ENCODE results near the gene DLG2.
"Not testable (repeated sequence)": the region's sequence is repeated elsewhere in the genome, so short reads cannot be mapped to it uniquely, and the experiment has no call there.

DLG2 gene

DNA sequence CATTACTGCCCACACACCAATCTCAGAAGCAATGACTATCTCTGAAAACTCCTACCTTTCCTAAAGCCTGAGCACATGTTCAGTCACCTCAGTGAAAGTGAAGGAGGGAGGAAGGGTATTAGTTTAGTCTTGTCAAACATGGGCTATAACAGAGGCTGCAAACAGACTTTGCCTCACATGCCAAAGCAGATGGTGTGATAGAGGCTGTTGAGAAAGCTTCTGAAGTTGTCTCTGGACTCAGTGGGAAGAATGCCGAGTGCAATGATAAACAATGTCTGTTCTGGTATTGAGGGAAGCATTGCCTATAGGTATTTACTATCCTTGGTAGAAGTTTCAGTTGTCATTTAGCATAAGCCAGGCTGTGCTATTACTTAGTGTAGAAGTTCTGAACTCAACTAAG lies 2026.5 kb downstream of the DLG2 start:
- no peak for DNase-seq (ENCODE audit: low spot score)

DNA sequence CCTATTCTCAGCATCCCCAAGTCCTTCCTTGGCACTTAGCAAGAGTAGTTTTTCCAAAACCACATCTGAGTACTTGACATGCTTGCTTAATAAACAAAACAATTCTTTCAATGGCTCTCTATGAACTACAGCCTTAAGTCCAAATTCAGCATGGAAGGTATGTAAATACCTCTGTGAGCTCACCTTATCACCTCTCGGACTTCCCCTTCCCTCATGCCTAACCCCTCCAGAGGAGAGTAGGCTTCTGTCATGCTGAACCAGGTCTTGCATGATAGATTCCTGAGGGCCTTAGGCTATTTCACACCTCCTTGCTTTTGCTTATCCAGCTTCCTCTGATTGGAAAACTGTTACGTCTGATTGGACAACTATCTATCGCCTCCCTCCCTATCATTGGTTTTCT lies 2028.1 kb downstream of the DLG2 start:
- no peak for DNase-seq (ENCODE audit: low spot score)

DNA sequence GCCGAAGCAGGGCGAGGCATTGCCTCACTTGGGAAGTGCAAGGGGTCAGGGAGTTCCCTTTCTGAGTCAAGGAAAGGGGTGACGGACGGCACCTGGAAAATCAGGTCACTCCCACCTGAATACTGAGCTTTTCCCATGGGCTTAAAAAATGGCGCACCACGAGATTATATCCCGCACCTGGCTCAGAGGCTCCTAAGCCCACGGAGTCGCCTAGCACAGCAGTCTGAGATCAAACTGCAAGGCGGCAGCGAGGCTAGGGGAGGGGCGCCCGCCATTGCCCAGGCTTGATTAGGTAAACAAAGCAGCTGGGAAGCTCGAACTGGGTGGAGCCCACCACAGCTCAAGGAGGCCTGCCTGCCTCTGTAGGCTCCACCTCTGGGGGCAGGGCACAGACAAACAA lies 2039.3 kb downstream of the DLG2 start:
- DNase-seq (ENCODE audit: low spot score): not testable (repeated sequence)

DNA sequence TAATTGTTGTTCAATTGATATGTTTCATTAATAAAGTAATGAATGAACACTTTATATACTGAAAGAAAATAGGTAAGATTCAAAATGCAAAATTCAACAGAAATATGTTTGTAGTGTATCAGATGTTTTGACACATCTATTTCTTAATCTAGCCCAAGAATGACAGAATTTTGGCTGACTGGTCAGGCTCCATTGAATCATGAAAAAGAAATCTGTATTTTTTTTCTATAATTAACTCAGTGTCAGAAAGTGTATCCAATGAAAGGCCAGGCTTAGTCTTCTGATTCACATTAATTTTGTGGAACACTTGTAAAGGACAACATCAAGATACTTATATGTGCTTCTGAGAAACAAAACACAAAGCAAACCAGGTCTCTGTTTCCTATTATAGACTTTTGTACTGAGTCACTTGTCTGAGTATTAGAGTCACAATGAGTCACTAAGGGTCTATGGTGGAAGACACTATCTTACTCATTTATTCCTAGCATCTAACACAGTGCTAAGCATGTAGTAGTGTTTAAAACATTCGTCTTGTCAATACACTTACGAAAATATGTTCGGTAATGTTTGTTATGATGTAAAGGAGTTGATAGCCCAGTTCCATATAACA lies 2043.3 kb downstream of the DLG2 start:
- DNase-seq (ENCODE audit: low spot score): no peak

DNA sequence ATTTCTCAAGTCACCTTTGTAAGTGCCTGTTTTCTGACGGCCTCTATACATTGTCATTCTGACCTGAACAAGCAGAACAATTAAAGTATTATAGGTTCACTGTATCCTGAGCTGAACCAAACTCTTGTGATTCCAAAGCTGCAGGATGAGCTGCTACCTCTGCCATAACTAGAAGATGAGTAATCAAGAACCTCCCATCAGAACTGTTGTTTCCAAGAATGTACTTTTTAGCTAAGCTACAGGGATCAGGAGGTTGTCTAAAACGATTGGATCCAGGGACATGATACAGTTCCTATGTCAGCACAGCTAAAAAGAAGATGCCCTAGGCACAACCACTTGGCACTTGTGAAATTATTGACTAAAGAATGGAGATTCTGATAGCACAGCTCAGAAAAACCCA lies 2052.6 kb downstream of the DLG2 start:
- no peak for DNase-seq (ENCODE audit: low spot score)

DNA sequence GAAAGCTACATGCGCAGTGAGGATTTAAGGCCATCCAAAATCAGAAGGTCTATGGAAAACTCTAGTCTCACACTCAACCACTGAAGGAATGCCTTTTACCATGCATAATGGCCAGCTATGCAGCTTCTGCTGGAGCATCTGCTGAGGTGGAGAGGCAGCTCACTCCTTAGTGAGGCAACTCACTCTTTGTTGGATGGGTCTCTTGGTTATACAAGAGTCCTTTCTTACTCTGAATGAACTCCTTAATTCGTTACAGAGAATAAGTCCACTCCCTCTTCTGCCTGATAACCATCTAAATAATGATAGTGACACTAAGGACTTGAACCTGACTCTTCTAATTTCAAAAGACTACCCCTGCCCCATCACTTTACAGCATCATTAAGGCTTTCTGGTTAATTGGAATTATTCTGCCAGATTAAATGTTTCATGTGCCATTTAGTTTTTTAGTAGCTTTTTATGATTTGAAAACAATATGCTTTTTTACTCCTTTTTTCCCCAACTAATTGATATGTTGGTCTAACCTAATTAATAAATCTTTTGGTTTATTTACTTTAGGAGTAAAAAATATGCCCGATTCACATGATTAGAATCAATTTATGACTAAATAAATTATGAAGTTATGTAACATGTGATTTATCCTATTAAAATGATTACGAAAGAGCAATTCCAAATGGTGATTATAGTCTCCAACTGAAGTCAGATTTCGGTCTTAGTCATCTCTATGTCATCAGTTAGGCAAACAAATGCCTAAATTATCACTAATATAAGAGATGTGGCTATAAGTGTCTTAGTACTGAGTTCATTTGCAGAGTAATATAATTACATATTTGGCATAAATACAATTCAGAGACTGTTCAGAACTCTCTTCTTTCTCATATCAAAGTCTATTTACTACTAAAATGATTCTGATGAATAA lies 2054.3 kb downstream of the DLG2 start:
- DNase-seq (ENCODE audit: low spot score): no peak

DNA sequence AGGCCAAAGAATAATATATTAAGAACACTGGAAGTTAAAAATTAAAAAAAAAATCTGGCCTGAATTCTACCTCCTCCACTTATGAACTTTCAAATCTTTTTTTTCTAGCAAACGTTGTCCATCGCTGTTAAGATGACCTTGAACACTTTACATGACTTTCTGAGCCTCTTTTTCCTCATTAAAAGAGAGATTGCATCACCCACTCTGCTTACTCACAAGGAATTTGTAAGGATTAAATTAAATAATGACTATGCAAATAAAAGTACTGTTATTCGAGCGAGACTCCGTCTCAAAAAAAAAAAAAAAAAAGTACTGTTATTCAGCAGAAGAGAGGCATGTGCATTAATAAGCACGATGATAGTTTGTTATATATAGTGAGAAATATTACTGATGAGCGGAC lies 2055.8 kb downstream of the DLG2 start:
- DNase-seq (ENCODE audit: low spot score): no peak

DNA sequence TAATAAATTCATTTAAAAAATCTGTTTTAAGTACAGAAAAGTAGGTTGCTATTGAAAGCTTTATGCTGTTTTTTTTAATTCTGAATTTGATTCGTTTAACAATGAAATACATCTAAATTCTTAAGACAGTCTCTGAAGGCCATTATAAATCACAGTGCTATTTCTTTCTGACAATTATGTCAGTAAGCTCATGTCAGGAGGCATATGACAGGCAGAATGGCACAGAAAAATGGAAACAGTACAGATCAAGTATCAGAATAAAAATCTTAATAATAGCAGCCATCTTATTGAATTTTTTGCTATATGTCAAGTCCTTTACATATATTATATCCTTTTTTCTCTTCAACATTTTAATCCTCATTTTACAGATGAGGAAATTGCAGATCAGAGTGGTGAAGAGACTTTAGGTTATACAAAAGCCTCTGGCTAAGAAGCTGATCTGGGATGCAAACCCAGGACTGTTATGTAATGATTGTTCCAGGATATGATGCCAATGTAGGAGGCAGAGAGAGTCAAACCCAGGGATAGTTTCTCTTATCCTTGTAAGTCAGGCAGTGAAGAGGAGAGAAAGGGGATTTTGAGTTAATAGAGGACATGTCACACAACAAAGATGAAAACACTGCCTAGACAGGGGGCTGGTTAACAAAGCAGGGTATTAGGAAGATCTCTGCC lies 2057.9 kb downstream of the DLG2 start:
- no peak for DNase-seq (ENCODE audit: low spot score)

DNA sequence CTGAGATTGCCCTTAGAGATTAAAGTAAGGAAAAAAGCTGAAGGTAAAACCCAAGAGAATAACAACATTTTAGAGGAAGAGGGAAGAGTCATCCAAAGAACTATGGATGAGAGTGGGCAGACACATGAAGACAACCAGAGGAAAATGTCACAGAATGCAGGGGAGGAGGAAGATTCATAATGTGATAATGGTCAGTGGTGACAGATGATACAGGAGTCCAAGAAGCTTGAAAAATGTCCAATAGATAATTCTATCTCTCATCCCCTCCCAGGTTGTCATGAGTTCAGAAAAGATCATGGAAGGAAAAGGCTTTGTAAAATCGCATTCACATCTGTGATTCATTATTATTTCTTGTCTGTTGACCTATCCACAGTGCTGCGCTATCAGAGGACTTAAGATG lies 2058.6 kb downstream of the DLG2 start:
- peak; percentile 47 for DNase-seq (ENCODE audit: low spot score)

DNA sequence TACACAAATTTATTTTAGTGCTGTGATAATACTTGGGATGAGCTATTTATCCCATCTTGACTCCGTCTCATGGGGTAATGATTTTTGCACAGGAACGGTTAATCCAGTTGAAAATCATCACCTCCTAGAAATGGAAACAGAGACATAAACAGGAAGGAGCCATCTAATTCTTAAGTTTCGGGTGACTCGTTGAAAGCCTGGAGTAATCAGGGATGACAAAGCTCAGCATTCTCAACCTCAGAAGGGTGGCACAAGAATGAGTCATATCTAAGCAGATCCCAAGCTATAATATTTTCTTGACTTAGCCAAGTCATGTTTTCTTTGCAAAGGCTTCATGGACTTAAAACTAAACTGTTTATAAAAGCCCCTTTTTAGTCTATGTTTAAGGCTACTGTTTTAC lies 2060.2 kb downstream of the DLG2 start:
- DNase-seq (ENCODE audit: low spot score): no peak

DNA sequence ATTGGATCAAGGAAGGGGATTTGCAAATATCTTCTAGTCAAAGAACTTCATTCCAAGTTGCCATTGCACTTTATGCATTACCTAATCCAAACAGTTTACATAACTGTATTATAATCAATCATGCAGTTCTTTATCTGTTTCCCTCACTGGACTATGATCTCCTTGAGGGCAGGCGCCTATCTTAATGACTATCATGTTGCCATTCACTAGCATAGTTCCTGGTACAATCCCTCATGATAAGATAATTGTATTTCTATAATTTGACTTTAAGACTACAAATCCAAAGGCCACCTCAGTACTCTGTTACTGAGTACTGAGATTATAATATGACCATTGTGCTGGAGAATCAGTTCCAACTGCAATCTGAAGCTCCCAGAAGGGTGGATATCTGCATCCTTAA lies 2062.3 kb downstream of the DLG2 start:
- DNase-seq (ENCODE audit: low spot score): no peak

DNA sequence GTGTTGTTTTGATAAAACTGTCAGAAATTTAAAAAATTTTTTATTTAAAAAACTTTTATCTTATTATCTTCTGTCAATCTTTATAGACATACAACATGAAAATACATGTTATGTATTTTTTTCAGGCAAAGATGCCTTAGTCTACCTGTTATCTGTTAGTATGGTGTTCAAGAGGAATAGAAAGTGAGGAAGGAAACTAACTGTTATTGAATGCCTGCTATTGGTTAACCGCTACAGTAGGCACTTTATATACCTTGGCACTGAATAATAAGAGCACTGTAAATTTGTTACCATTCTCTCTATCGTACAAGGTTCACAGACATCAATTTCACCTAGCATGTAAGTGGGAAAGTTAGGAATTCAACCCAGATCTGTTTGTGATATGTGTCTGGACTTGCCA lies 2068.9 kb downstream of the DLG2 start:
- no peak for DNase-seq (ENCODE audit: low spot score)

DNA sequence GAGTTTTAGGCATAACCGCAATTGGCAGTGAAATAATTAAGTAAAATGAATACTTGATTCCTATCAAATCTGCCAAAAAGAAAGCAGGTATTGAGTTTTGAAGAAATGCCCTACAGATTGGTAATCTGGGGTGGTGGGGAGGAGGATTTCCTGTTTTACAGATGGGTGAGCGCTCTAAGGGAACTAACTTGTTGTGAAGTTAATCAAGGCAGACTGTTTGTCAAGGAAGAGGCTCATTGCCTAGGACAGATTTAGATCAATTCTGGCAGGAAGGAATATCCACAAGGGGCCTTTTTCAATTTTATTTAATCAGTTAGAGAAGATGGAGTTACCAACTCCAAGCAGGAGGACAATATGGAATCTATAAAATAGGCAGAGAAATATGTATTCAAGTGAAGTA lies 2069.5 kb downstream of the DLG2 start:
- no peak for DNase-seq (ENCODE audit: low spot score)

DNA sequence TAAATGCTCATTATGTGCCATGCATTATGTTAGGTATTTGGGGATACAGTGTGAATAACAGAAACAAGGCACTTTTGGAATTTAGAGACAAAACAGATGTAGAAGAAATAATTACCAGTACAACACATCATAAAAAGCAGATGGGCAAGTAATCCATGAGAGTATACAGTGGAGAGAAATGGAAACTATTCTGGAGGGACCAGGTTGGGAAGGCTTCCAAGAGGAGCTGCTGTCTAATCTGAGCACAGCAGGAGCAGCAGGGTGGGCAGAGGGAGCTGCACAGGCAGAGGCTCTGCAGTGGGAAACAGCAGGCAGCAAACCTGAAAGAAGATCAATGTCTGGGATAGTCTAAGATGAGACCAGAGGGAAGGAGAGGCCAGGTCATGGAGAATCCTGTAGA lies 2072.3 kb downstream of the DLG2 start:
- no peak for DNase-seq (ENCODE audit: low spot score)

DNA sequence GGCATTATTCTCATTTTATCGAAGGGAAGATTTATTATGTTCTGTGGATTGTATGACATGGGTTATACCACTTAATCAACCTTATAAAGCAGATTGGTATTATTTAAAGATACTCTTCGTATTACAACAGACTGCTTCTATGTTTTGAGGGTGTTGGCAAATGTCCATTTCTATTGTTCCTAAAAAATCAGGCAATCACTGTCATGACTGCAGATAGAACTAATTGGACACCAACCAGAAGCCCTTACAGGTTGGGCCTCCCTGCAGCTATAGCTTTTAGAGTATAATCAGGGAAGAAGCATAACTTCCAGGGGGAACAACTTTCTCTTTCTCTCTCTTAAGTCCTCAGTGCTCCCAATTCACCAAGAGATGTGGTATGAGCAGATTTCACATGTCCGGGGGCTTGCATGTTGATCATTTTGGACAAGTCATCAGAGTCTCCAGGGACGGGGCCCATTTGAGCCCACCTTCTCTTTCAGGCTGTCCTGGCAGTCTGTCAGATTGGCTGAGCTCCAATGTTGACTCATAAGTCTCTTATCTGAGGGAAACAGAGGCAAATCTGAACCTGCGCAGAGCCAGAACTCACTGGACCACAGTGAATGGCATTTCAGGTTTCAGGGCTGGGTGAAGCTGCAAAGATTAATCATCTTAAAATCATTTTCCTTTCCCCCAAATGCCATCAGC lies 2077.0 kb downstream of the DLG2 start:
- no peak for DNase-seq (ENCODE audit: low spot score)

DNA sequence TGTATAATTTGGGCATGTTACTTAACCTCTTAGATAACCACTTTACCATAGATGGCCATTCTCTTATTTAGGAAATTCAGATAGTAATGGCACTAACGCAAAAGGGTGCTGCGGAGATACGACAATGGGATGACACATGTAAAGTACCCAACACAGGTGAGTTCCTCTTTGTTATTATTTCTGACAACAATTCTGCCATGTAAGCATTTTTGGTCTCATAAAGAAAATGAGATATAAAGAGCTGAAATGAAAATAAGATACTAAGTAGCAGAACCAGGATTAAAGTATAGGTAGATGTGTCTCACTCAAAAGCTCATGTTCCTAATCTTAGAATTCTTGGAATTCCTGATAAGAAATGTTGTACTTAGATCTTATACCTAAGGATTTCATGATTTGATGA lies 2080.8 kb downstream of the DLG2 start:
- no peak for DNase-seq (ENCODE audit: low spot score)

DNA sequence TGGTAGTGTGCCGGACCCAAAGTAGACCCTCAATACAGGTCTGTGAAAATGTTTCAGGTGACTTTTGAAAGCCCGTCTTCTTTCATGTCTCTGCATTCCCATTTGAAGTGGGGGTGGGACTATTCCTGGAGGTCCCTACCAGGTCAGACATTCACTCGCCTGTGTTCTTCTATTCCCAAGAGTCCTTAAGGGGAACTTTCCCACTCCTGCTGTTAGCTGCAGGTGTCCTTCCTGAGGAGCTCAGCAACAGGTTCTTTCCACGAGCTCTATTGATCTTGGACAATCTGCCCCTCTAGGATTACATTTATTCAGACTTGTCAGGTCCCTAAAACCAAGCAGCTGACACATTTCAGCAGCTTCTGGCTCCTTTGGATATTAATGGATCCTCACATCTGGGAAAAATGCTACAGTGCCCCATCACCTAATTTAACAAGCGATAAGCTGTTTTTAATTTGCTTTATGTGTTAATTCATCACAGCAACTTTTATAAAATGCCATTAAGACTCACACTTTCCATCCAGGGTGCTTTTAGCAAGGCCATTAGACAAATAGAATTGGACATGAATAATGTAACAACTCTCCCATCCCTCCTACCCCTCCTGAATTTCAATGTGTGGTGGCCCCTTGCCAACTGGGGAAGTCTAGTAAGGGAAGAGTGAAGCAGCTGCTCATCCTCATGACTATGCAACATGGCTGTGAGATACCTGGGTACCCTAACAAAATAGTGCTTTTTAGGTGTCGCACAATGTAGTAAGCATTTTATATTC lies 2081.5 kb downstream of the DLG2 start:
- no peak for DNase-seq (ENCODE audit: low spot score)

DNA sequence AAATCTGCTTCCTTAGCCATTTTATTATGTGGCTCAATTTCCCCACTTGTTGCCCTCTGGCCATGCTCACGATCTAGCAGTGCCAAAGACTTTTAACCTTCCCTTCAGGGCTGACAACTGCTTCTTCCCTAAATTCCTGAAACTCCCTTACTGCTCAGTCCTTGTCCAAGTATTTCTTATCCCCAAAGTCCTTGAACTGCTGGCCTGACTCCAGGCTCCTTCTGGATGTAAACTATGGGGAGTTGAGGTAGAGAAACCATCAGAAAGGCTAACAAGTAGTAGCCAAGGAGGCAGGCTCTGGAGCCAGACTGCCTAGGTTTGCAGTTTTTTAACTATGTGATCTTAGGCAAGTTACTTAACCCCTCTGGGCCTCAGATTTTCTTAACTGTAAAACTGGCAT lies 2082.3 kb downstream of the DLG2 start:
- no peak for DNase-seq (ENCODE audit: low spot score)

DNA sequence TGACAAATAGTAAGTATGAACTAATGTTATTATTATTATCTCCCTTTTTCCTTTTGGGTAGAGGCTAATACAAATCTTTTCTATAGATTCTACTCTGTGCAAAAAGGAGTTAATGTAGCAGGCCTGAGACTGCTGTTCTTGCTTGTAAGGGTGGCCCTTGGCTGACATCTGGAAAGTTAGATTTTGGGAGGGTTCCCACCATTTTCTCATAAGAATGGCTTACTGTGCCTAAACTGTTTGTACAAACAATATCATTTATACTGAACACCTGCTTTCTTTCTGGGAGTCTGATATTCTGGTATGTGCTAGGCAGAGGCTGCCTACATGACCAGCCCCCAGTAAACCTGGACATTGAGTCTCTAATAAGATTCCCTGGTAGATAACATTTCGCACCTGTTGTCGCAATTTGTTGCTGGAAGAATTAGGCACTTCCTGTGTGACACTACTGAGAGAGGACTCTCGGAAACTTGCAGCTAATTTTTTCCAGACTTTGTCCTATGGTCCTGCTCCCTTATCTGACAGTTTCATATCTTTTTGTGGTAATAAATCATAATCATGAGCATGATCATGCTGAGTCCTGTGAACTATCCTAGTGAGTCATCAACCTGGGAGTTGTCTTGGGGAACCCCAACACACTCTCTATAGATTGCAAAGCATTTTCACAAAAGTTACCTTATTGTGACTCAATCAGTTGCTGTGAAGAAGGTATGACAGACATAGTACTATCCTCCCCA lies 2083.3 kb downstream of the DLG2 start:
- no peak for DNase-seq (ENCODE audit: low spot score)

DNA sequence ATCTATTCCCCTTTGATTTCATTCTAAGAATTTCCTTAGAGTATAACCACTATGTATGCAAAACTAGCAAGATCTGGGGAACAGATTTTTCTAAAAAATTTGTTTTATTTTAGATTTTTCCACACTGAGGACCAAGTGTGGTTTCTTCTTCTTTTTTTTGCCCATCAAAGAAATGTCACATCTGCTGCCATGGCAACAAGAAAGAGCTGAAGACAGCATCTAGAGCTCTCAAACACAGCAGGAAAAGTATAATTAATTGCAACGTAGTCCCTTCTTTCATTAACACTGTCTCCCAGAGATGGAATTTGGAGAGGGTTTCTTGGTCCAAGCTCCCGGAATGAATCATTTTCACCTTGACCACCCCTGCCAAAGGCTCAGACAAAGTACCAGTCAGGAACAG lies 2084.3 kb downstream of the DLG2 start:
- no peak for DNase-seq (ENCODE audit: low spot score)

DNA sequence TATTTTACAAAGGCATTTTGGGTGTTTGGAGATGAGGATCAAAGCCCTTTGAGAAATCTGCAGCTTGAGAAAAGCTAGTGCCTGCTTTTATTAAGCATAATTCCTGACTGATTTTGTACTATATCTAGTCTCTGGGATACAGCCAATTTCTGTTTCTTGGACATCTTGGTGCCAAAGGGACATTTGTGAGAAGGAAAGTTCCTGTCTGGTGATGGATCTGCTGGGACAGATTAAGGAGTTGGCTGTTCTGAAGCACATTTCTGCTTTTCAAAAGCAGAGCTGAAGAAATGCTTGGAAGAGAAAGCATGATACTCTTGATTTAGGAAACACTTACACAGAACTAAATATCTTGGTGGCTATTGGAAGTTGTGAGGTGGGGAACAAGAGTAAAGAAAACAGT lies 2086.4 kb downstream of the DLG2 start:
- DNase-seq (ENCODE audit: low spot score): no peak

Data from SK-N-DZ (cell line).